GM19452 (cell line): ENCODE data around the gene ZNF747.
"Not testable (repeated sequence)": the region's sequence is repeated elsewhere in the genome, so short reads cannot be mapped to it uniquely, and the experiment has no call there.

Experiments used
- ATAC-seq: cut with Tn5 transposase; IDR thresholded peaks from one replicate; pipeline ENCODE4 v1.9.1; 2021; ENCODE audit not compliant: unreplicated experiment

ZNF747 gene

GRCh38 chr16:30557957-30558788 lies 23.5 kb upstream of the ZNF747 start, which contains the start of gene ZNF764:
ZNF764 (minus strand) TSS chr16:30558374; CDS start chr16:30558182, 192 bp downstream.
- peak; percentile 88 for ATAC-seq

- ATAC-seq: peak; percentile 14
Measured at GRCh38 chr16:30557707-30557956, 23.0 kb upstream of the ZNF747 start.

GRCh38 chr16:30556125-30556473 lies 21.4 kb upstream of the ZNF747 start:
- ATAC-seq: no peak

- no peak for ATAC-seq
Measured at GRCh38 chr16:30555315-30556124, 20.9 kb upstream of the ZNF747 start.

GRCh38 chr16:30554557-30555314 lies 20.1 kb upstream of the ZNF747 start:
- ATAC-seq: no peak

GRCh38 chr16:30553393-30553899 lies 18.8 kb upstream of the ZNF747 start:
- no peak for ATAC-seq

- no peak for ATAC-seq
Measured at GRCh38 chr16:30552956-30553355, 18.3 kb upstream of the ZNF747 start.

GRCh38 chr16:30551781-30552180 lies 17.1 kb upstream of the ZNF747 start:
- no peak for ATAC-seq

- ATAC-seq: no peak
Measured at GRCh38 chr16:30548416-30549253, 14.0 kb upstream of the ZNF747 start.

GRCh38 chr16:30546115-30546514 lies 11.5 kb upstream of the ZNF747 start:
- ATAC-seq: no peak

- ATAC-seq: no peak
Measured at GRCh38 chr16:30543067-30543466, 8.4 kb upstream of the ZNF747 start.

GRCh38 chr16:30541502-30542329 lies 7.1 kb upstream of the ZNF747 start:
- no peak for ATAC-seq

- ATAC-seq: not testable (repeated sequence)
Measured at GRCh38 chr16:30540916-30541464, 6.3 kb upstream of the ZNF747 start.

- not testable (repeated sequence) for ATAC-seq
Measured at GRCh38 chr16:30539986-30540526, 5.4 kb upstream of the ZNF747 start.

GRCh38 chr16:30539000-30539964 lies 4.6 kb upstream of the ZNF747 start:
- no peak for ATAC-seq

- ATAC-seq: not testable (repeated sequence)
Measured at GRCh38 chr16:30536391-30537024, 1.9 kb upstream of the ZNF747 start.

GRCh38 chr16:30535777-30536190 lies 1.1 kb upstream of the ZNF747 start:
- no peak for ATAC-seq
